ENCODE measurements around the gene SETD4.
"Not testable (repeated sequence)": the region's sequence is repeated elsewhere in the genome, so short reads cannot be mapped to it uniquely, and the experiment has no call there.

The SETD4 gene

DNA sequence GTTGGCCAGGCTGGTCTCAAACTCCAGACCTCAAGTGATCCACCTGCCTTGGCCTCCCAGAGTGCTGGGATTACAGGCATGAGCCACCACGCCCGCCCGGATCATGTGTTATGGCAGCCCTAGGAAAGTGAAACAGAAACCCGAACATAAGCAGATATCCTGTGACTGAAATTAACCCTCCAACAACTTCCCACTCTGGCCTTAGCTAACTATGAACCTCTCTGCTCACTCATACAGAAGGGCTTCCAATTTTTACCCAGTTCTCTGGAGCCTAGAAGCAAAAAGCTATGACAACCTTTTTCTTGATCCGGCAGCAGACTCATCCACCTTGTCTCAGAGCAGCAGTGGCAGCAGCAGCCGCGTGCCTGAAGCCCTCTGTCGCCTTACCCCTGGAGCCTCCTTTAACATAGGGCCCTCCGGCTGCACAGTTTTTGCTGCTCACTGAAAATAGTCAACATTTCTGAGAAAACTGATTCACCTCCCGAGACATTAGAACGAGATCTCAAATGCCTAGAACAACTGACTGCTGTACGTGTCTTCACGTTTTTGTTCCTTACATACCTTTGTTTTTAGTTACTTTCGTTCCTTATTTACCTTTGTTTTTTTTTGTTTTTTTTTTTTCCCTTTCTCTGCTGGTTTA is 18.8 kb upstream of the SETD4 start:
- in situ Hi-C loops (cut with HindIII; ENCODE audit: low sequenced_read_pairs) = no loop called here

DNA sequence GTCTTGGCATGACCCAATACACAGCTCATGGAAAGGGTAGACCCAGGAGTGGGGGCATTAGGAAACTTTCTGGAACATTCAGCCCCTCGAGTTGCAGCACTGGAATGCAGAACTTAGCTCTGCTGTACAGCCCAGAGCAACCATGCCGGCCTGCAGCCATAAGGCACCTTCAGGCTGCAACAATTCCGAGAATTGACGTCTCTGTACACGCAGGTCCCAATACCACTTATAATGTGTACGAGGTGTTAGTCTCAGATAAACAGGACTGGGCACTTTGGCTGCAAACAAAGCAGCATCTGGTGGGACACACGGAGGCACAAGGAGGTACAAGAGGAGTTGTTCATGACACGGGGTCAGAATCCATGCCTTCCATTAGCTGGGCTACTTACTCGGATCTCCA is 17.4 kb upstream of the SETD4 start:
- in situ Hi-C loops (cut with HindIII; ENCODE audit: low sequenced_read_pairs) = no loop called here

GRCh38 chr21:36076878-36077655 is 16.7 kb upstream of the SETD4 start:
- in situ Hi-C loops (cut with HindIII; ENCODE audit: low sequenced_read_pairs) = no loop called here

DNA sequence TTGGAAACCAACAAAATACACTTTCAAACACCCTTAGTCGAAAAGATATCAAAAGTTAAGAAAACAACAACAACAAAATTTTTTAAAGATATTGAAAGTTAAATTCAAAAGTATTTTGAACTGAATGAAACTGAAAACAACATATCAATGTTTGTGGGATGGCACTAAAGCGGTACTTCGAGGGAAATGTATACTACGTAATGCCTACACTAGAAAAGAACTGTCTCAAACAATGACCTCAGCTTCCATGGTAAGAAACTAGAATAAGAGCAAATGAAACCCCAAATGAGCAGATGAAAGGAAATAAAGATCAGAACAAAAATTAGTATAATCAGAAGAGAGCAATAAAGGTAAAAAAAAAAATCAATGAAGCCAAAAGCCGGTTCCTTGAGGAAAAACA is 15.6 kb upstream of the SETD4 start:
- in situ Hi-C loops (cut with HindIII; ENCODE audit: low sequenced_read_pairs) = no loop called here

GRCh38 chr21:36075171-36075570 is 14.8 kb upstream of the SETD4 start:
- in situ Hi-C loops (cut with HindIII; ENCODE audit: low sequenced_read_pairs) = no loop called here

GRCh38 chr21:36073911-36074310 is 13.6 kb upstream of the SETD4 start:
- in situ Hi-C loops (cut with HindIII; ENCODE audit: low sequenced_read_pairs) = not testable (repeated sequence)

GRCh38 chr21:36073181-36073580 is 12.9 kb upstream of the SETD4 start:
- in situ Hi-C loops (cut with HindIII; ENCODE audit: low sequenced_read_pairs) = no loop called here

DNA sequence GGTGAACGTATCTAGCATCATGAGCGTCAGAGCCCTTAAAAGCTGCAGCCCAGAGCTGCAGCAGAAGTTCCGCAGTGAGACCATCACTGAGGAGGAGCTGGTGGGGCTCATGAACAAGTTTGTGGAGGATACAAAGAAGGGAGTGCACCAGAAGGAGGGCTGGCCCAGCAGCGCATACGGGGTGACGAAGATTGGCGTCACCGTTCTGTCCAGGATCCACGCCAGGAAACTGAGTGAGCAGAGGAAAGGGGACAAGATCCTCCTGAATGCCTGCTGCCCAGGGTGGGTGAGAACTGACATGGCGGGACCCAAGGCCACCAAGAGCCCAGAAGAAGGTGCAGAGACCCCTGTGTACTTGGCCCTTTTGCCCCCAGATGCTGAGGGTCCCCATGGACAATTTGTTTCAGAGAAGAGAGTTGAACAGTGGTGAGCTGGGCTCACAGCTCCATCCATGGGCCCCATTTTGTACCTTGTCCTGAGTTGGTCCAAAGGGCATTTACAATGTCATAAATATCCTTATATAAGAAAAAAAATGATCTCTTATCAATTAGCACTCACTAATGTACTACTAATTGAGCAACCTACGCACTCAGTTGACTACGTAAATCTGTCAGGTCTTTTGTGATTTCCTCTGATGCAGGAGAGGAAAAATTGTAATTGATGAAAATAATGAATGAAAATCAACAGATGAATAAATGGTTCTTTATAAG is 12.3 kb upstream of the SETD4 start:
- in situ Hi-C loops (cut with HindIII; ENCODE audit: low sequenced_read_pairs) = no loop called here

- in situ Hi-C loops (cut with HindIII; ENCODE audit: low sequenced_read_pairs) = no loop called here
Measured at GRCh38 chr21:36070999-36071398, 10.7 kb upstream of the SETD4 start.

DNA sequence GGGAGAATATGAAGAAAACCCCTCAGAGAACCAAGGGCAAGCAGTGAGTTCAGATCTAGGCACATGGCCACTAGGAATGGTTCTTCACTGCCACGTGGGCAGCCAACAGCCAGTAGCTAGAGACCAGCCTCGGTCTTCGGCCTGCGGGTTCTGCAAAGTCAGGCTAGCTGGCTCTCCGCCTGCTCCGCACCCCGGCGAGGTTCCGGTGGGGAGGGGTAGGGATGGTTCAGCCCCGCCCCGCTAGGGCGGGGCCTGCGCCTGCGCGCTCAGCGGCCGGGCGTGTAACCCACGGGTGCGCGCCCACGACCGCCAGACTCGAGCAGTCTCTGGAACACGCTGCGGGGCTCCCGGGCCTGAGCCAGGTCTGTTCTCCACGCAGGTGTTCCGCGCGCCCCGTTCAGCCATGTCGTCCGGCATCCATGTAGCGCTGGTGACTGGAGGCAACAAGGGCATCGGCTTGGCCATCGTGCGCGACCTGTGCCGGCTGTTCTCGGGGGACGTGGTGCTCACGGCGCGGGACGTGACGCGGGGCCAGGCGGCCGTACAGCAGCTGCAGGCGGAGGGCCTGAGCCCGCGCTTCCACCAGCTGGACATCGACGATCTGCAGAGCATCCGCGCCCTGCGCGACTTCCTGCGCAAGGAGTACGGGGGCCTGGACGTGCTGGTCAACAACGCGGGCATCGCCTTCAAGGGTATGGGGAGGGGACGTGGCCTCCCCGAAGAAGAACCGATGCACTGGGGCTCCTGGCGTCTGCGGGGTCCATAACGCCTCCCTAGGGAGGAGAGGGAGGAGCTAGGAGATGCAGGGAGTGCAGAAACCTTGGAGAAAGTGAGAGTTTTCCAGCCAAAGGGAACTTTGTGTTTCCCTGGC is 9.6 kb upstream of the SETD4 start, which contains the start of gene CBR1:
Gene CBR1, plus strand, starts transcription at position 312 of the 871 bp plus-strand sequence. Its CDS starts 92 bp downstream, at position 404.
- in situ Hi-C loops (cut with HindIII; ENCODE audit: low sequenced_read_pairs) = no loop called here

DNA sequence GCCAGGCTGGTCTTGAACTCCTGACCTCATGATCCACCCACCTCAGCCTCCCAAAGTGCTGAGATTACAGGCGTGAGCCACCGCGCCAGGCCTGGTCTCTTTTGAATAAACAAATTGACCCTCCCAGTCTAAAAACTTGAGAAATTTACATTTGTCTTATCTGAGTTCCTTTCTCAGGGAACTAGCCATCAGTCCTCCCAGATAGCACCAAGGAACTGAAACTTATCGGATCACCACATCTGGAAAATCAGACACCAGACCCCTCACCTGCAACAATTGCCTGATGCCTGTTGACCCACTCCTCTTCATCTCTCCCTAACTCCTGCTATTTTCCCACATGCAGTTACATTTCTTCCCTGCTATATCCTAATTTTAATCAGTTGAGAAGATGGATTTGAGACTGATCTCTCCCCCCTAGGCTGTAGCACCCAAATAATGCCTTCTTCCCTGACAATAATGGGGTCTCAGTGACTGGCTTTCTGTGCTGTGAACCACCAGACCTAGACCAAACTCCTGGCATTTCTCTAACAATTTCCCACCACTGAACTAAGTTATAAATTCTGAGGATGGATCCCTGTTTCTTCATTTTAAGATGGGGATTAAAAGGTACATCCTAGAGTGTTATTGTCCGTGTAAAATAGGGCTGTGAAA is 8.5 kb upstream of the SETD4 start:
- in situ Hi-C loops (cut with HindIII; ENCODE audit: low sequenced_read_pairs) = no loop called here

DNA sequence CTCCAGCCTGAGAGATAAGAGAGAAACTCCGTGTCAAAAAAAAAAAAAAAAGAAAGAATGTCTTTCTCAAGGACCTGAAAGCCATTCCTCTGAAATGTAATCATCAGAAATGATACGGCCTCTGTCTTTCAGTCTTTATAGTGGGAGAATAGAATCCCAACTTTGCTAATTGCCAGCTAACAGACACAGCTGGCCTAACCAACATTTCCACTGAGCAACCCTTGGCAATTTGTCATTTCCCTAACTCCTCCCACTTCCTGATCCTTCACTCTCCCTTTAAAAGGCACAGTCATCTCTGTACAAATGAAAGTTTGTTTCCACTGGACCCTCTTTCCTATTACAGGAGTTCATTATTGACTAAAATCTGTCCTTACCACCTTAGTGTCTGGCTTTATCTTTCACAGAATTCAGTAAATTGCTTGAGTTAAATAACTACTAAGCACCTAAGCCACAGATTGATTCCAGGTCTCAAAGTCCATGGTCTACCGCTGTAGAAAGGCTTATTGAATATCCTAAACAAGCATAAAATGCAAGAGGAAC is 5.2 kb upstream of the SETD4 start:
- in situ Hi-C loops (cut with HindIII; ENCODE audit: low sequenced_read_pairs) = no loop called here

DNA sequence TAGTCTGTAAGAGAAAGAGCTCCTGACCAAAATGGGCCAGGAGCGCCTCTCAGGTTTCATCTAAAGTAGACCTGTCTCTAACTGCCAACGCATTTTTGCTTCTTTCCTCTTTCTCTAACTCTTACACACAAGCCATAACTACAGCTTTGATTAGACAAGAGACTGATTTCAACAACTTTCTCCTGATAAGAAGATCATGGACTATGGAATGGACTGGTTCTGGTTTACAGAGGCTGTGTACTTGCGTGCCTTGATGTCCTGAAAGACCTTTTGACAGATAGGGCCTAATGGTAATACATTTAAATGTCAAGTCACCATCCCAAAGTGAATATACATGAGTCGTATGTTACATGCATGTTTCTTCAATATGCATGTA is 3.7 kb upstream of the SETD4 start:
- in situ Hi-C loops (cut with HindIII; ENCODE audit: low sequenced_read_pairs) = no loop called here

- in situ Hi-C loops (cut with HindIII; ENCODE audit: low sequenced_read_pairs) = no loop called here
Measured at GRCh38 chr21:36063375-36064084, 3.2 kb upstream of the SETD4 start.

DNA sequence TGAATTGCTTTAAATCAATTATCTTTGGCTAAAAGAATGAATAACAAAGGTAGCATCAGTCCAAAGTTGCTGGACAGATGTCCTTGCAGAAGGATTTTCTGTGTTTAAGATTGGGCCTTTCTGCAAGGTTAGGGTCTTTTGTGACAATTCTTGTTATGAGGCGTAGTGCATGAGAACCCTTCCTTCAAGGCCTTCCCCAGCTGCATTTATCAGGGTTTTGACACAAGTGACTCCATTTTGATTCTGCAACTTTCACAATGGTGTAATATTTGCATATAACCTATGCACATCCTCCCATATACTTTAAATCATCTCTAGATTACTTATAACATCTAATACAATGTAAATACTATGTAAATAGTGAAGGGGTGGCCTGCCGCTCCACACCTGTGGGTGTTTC is 1.1 kb upstream of the SETD4 start:
- in situ Hi-C loops (cut with HindIII; ENCODE audit: low sequenced_read_pairs) = no loop called here

- in situ Hi-C loops (cut with HindIII; ENCODE audit: low sequenced_read_pairs) = no loop called here
Measured at GRCh38 chr21:36059823-36060158, 535 bp downstream of the SETD4 start.

- in situ Hi-C loops (cut with HindIII; ENCODE audit: low sequenced_read_pairs) = no loop called here
Measured at GRCh38 chr21:36055551-36055950, 4.8 kb downstream of the SETD4 start.

- in situ Hi-C loops (cut with HindIII; ENCODE audit: low sequenced_read_pairs) = no loop called here
Measured at GRCh38 chr21:36053715-36054062, 6.6 kb downstream of the SETD4 start.

DNA sequence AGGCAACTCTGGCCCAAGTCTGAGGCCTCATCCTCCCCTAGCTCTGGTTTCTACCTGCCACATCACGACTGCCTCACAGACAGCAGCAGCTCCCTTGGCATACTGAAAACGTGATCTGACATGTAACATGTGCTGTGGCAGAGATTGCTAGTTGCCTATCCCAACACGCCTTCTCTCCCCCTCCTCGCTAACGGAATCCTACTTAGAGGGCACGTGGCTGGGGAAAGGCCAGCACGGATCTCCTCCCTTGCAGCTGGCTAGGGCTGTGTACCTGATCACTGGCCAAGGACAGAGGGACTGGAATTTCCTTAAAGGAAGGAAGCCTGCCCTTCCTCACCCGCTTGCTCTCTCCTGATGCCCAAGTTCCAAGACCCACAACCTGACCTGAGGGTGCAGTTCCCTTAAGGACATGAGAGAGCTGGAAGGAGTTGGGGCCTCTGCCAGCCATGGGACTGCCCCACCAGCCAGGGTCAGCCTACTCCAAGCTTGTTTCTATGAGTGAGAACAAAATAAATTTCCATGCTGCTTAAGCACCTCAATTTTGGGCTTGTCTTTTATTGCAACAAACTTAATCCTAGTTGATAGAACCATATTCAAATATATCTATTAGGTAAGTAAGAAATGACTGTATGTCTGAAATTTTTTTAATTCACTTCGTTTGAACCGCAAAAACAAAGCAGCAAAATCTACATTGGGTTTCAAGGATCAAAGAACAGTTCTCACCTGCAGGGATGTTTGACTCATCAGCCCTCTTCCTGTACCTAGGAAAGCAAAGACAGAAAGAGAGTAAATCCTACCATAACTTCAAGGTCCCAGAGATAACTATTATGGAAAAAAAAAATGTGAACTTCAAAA is 7.2 kb downstream of the SETD4 start:
- in situ Hi-C loops (cut with HindIII; ENCODE audit: low sequenced_read_pairs) = no loop called here
